Naive thymus-derived CD4-positive, alpha-beta T cell (primary cell): ENCODE measurements around the gene TRAF5. TPM values are rescaled to one million over a fixed set of nuclear protein-coding genes. Genes with fewer than 3 reads are reported as not detected.
"Not testable (repeated sequence)": the region's sequence is repeated elsewhere in the genome, so short reads cannot be mapped to it uniquely, and the experiment has no call there.

Experiments
- ATAC-seq: fragments of 150-1000 bp; cut with Tn5 transposase; 2 replicates; pipeline ENCODE4 v1.10.0; 2021; ENCODE audit warnings: mild to moderate bottlenecking, moderate library complexity
- CTCF ChIA-PET: fragments of 350-600 bp; sonication (Branson Sonifier 250); formaldehyde crosslinking; loops from one replicate; lab custom pipeline; 2021; ENCODE audit warnings: antibody characterized with exemption; lab: Charles Lee
- POLR2A ChIA-PET: fragments of 350-600 bp; sonication (Branson Sonifier 250); formaldehyde crosslinking; loops from one replicate; lab custom pipeline; 2021; ENCODE audit warnings: antibody characterized with exemption, inconsistent platforms; lab: Charles Lee
- DNase-seq, 9 donors: peaks; one replicate each; pipeline versions ENCODE4 v3.0.0 to v3.0.0-alpha.2; 2020 to 2022; ENCODE audit warnings: mixed read lengths in 1 of 9
- H3K27ac ChIP-seq: one replicate; pipeline ENCODE4 v1.7.0; 2013; ENCODE audit warnings: mild to moderate bottlenecking, low read depth, low read length, moderate library complexity
- H3K27me3 ChIP-seq, 2 donors: one replicate each; pipeline ENCODE4 v1.7.0; 2013; ENCODE audit warnings: low read length in 2 of 2, mild to moderate bottlenecking in 2 of 2, moderate library complexity in 2 of 2; ENCODE audit not compliant: control insufficient read depth in 2 of 2, insufficient read depth in 2 of 2
- H3K36me3 ChIP-seq, 3 experiments: 1 replicate in 2 of 3; 2 replicates in 1 of 3; pipeline ENCODE4 v1.7.0; 2013; ENCODE audit warnings: low read length in 3 of 3, mild to moderate bottlenecking in 3 of 3, moderate library complexity in 1 of 3; ENCODE audit not compliant: insufficient read depth in 3 of 3, control insufficient read depth in 2 of 3
- H3K4me1 ChIP-seq, 2 donors: one replicate each; pipeline ENCODE4 v1.7.0; 2013; ENCODE audit warnings: low read length in 2 of 2, mild to moderate bottlenecking in 2 of 2, moderate library complexity in 1 of 2; ENCODE audit not compliant: control insufficient read depth in 2 of 2, insufficient read depth in 2 of 2
- H3K4me3 ChIP-seq: 2 replicates; pipeline ENCODE4 v1.7.0; 2013; ENCODE audit warnings: mild to moderate bottlenecking, low read length
- H3K9me3 ChIP-seq, 3 experiments: 1 replicate in 2 of 3; 2 replicates in 1 of 3; pipeline ENCODE4 v1.7.0; 2013; ENCODE audit warnings: low read length in 3 of 3; ENCODE audit not compliant: control insufficient read depth in 2 of 3
- H3K27ac Mint-ChIP-seq, 9 donors: one replicate each; pipeline ENCODE4 v1.8.0; 2020 to 2022; ENCODE audit warnings: mixed read lengths in 9 of 9, mild to moderate bottlenecking in 8 of 9, moderate library complexity in 5 of 9, inconsistent platforms in 2 of 9
- H3K27me3 Mint-ChIP-seq, 5 donors: one replicate each; pipeline ENCODE4 v1.8.0; 2021 to 2022; ENCODE audit warnings: mixed read lengths in 5 of 5, mild to moderate bottlenecking in 1 of 5
- H3K36me3 Mint-ChIP-seq, 5 donors: one replicate each; pipeline ENCODE4 v1.8.0; 2020 to 2022; ENCODE audit warnings: mixed read lengths in 5 of 5, mild to moderate bottlenecking in 3 of 5, inconsistent platforms in 1 of 5
- H3K4me1 Mint-ChIP-seq, 7 donors: one replicate each; pipeline ENCODE4 v1.8.0; 2020 to 2022; ENCODE audit warnings: mixed read lengths in 7 of 7, mild to moderate bottlenecking in 3 of 7, inconsistent platforms in 1 of 7
- H3K4me3 Mint-ChIP-seq, 10 donors: one replicate each; pipeline ENCODE4 v1.8.0; 2020 to 2022; ENCODE audit warnings: mild to moderate bottlenecking in 10 of 10, mixed read lengths in 10 of 10, moderate library complexity in 6 of 10, inconsistent platforms in 2 of 10
- H3K9me3 Mint-ChIP-seq, 11 donors: one replicate each; pipeline ENCODE4 v1.8.0; 2020 to 2022; ENCODE audit warnings: mixed read lengths in 11 of 11, mild to moderate bottlenecking in 4 of 11, inconsistent platforms in 1 of 11, moderate library complexity in 1 of 11
- intact Hi-C, 2 donors: fragments of 100-400 bp; cut with micrococcal nuclease; formaldehyde crosslinking; loops; one replicate each; pipeline ENCODE4 v1.15.1; 2023
- polyA plus RNA-seq, 2 donors: library from polyadenylated mRNA; unstranded; fragments of 300-500 nt; fragmentation: Illumina TruSeq; gene quantifications; one replicate each; pipeline ENCODE4 v1.2.3, GENCODE V29; 2021
- total RNA-seq, 6 experiments: library from RNA in 5 of 6; stranded (reverse) in 5 of 6; gene quantifications; 1 replicate in 5 of 6; 2 replicates in 1 of 6; pipeline ENCODE4 v1.2.3 and lab custom pipeline; 2021 to 2026

Gene TRAF5
- total and polyA plus RNA-seq, 7 experiments from 2014 or later = 19.1 to 72.2 (median 41.5) TPM

GRCh38 chr1:211318576-211319280 lies 7.9 kb upstream of the TRAF5 start:
- no peaks in the 10 kb centered on the region for H3K27me3 ChIP-seq
- H3K4me1 Mint-ChIP-seq = peaks cover 0 to 12% (median 6%) of the 10 kb centered on the region in 7 donors
- intact Hi-C loops = no loop called here
- ChIA-PET CTCF (interaction anchor here (1.2 kb wide), 1 partner anchor 9 kb away, joined by 4 read pairs; no protein-coding TSS in a partner anchor), POLR2A (no interaction called here)
- DNase-seq (no peak), ATAC-seq (no peak)
- no peaks in the 10 kb centered on the region for H3K9me3 ChIP-seq
- peaks cover 0 to 3% (median 0%) of the 10 kb centered on the region in 5 donors for H3K36me3 Mint-ChIP-seq
- H3K36me3 ChIP-seq = peaks cover 0 to under 1% (median 0%) of the 10 kb centered on the region in 3 experiments
- no peak overlapping the region for H3K27ac ChIP-seq
- peak overlapping the region in 1 of 9 donors; percentile 3 for H3K27ac Mint-ChIP-seq
- no peaks in the 10 kb centered on the region for H3K9me3 Mint-ChIP-seq
- H3K27me3 Mint-ChIP-seq = no peaks in the 10 kb centered on the region
- H3K4me3 ChIP-seq = no peak overlapping the region
- H3K4me1 ChIP-seq = peaks cover 0 to 8% of the 10 kb centered on the region in 2 donors
- H3K4me3 Mint-ChIP-seq = no peak overlapping the region

- H3K4me1 Mint-ChIP-seq = peaks cover 0 to 15% (median 6%) of the 10 kb centered on the region in 7 donors
- ATAC-seq (no peak), DNase-seq (no peak)
- no peaks in the 10 kb centered on the region for H3K36me3 ChIP-seq
- intact Hi-C loops = loop anchor here in 1 of 2 donors (5.0 to 10.0 kb wide), 2 partner anchors 735 to 873 kb away; no protein-coding TSS in a partner anchor
- H3K9me3 Mint-ChIP-seq = no peaks in the 10 kb centered on the region
- no peak overlapping the region for H3K4me3 ChIP-seq
- ChIA-PET CTCF (no interaction called here), POLR2A (no interaction called here)
- H3K27me3 ChIP-seq = no peaks in the 10 kb centered on the region
- peaks cover 0 to 3% (median 0%) of the 10 kb centered on the region in 5 donors for H3K36me3 Mint-ChIP-seq
- H3K27me3 Mint-ChIP-seq = no peaks in the 10 kb centered on the region
- H3K27ac ChIP-seq = no peak overlapping the region
- no peaks in the 10 kb centered on the region for H3K9me3 ChIP-seq
- no peak overlapping the region for H3K4me3 Mint-ChIP-seq
- peaks cover 0 to 8% of the 10 kb centered on the region in 2 donors for H3K4me1 ChIP-seq
- H3K27ac Mint-ChIP-seq = no peak overlapping the region
These were observed 6.7 kb upstream of the TRAF5 start for GRCh38 chr1:211319892-211320291.

GRCh38 chr1:211320980-211321379 lies 5.7 kb upstream of the TRAF5 start:
- CTCF ChIA-PET = interaction anchor here (1.5 to 9.8 kb wide), 2 partner anchors 38 to 158 kb away, joined by 3 to 82 read pairs; no protein-coding TSS in a partner anchor
- Mint-ChIP-seq H3K27ac (no peak overlapping the region), H3K36me3 (no peaks in the 10 kb centered on the region), H3K4me1 (peaks cover 7 to 24% (median 16%) of the 10 kb centered on the region in 7 donors), H3K27me3 (no peaks in the 10 kb centered on the region), H3K9me3 (no peaks in the 10 kb centered on the region), H3K4me3 (no peak overlapping the region)
- no peak for DNase-seq
- POLR2A ChIA-PET = interaction anchor here (0.8 kb wide), 1 partner anchor 17 kb away, joined by 3 read pairs; no protein-coding TSS in a partner anchor
- H3K36me3 ChIP-seq = no peaks in the 10 kb centered on the region
- no peaks in the 10 kb centered on the region for H3K9me3 ChIP-seq
- no peak overlapping the region for H3K27ac ChIP-seq
- intact Hi-C loops = loop anchor here in 1 of 2 donors (5.0 to 10.0 kb wide), 2 partner anchors 736 to 874 kb away; no protein-coding TSS in a partner anchor
- no peak for ATAC-seq
- no peak overlapping the region for H3K4me3 ChIP-seq
- no peaks in the 10 kb centered on the region for H3K27me3 ChIP-seq
- H3K4me1 ChIP-seq = peaks cover 0 to 14% of the 10 kb centered on the region in 2 donors

- not testable (repeated sequence) for H3K36me3 ChIP-seq, H3K9me3 ChIP-seq, DNase-seq, H3K27me3 ChIP-seq, H3K27me3 Mint-ChIP-seq, ATAC-seq, H3K4me3 ChIP-seq, H3K27ac ChIP-seq, H3K9me3 Mint-ChIP-seq, H3K36me3 Mint-ChIP-seq, H3K4me3 Mint-ChIP-seq, H3K27ac Mint-ChIP-seq
- CTCF ChIA-PET = interaction anchor here (0.6 to 9.8 kb wide), 4 partner anchors 37 to 1728 kb away, joined by 3 to 82 read pairs (median 3); no protein-coding TSS in a partner anchor
- peaks cover 11 to 29% (median 21%) of the 10 kb centered on the region in 7 donors for H3K4me1 Mint-ChIP-seq
- intact Hi-C loops = loop anchor here (2.0 to 10.0 kb wide), 5 partner anchors 13 to 874 kb away; no protein-coding TSS in a partner anchor
- POLR2A ChIA-PET = interaction anchor here (0.8 to 1.1 kb wide), 2 partner anchors 10 to 16 kb away, joined by 3 read pairs; no protein-coding TSS in a partner anchor
- peaks cover 0 to 18% of the 10 kb centered on the region in 2 donors for H3K4me1 ChIP-seq
These were observed 5.0 kb upstream of the TRAF5 start for GRCh38 chr1:211321646-211322045.

DNA sequence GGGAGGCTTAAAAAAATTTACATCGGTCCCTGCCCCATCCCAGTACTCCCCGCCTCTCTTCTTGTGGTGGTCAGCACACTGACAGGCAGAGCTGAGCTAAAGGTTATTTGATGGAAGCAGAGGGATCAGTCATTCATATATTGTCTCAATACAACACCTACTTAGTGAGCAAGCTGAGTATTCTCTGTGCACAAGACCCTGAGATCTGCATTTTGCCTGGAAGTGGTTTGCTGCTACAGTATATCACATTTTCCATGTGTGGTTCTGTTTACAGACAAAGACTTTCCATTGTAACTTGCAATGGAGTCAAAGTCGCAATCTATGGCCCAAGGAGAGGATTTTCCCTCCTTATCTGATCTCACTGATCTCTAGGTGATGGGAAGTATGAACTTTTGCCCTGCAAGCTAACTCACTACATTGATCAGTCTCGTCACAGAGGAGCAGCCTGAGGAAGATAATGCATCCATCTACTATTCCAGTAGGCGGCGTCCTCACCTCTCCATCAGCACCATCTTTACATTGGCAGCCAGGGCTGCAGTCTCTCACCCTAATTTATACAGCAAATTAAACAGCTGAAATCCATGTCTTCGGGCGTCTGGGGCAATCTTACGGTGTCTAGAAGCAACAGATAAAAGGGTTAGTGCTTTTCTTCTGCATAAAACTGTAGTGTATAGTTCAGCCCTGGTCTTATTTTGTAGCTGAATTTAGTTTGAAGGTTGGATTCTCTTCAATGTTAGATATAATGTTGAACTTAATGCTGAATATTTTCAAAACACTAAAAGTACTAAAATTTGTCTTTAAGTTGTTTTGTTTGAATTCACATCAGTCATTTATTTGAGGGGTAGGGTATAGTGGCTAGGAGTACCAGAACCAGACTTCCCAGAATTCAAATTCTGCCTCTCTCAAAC lies 3.2 kb upstream of the TRAF5 start:
- H3K4me3 ChIP-seq = no peak overlapping the region
- intact Hi-C loops = loop anchor here (1.0 to 10.0 kb wide), 12 partner anchors 15 to 876 kb away; partner anchors contain the start of gene SLC30A1 (in 1 of the 2)
- H3K4me3 Mint-ChIP-seq = no peak overlapping the region
- POLR2A ChIA-PET = interaction anchor here (0.7 to 1.6 kb wide), 5 partner anchors 11 to 156 kb away, joined by 3 to 4 read pairs (median 3); no protein-coding TSS in a partner anchor
- no peaks in the 10 kb centered on the region for H3K27me3 Mint-ChIP-seq
- H3K36me3 Mint-ChIP-seq = peaks cover 0 to 13% (median 0%) of the 10 kb centered on the region in 5 donors
- H3K27ac ChIP-seq = no peak overlapping the region
- peaks cover 7 to 20% of the 10 kb centered on the region in 2 donors for H3K4me1 ChIP-seq
- no peaks in the 10 kb centered on the region for H3K27me3 ChIP-seq
- DNase-seq (peak in 8 of 9 donors; percentile 55 to 75 (median 68)), ATAC-seq (peak; percentile 84)
- H3K36me3 ChIP-seq = no peaks in the 10 kb centered on the region
- CTCF ChIA-PET = interaction anchor here (0.5 to 9.8 kb wide), 25 partner anchors 9 to 195 kb away, joined by 3 to 82 read pairs (median 4); no protein-coding TSS in a partner anchor
- no peaks in the 10 kb centered on the region for H3K9me3 ChIP-seq
- H3K4me1 Mint-ChIP-seq = peaks cover 20 to 41% (median 35%) of the 10 kb centered on the region in 7 donors
- no peak overlapping the region for H3K27ac Mint-ChIP-seq
- H3K9me3 Mint-ChIP-seq = peaks cover 0 to 2% (median 0%) of the 10 kb centered on the region in 11 donors
